HepG2 (cell line): ENCODE results near the gene NDUFS7. TPM values are rescaled to one million over a fixed set of nuclear protein-coding genes. Genes with fewer than 3 reads are reported as not detected.
A peak's percentile ranks its signal among the peaks of the same experiment; 100 is the strongest.

ENCODE experiments used
- HNRNPK ChIP-seq: fragments of 200-400 bp; formaldehyde crosslinking; IDR thresholded peaks from 2 replicates; pipeline ENCODE4 v1.6.1; 2018; ENCODE audit warnings: low read length, low read depth, moderate library complexity, mild to moderate bottlenecking; ENCODE audit not compliant: poor library complexity, severe bottlenecking
- MAFF ChIP-seq: IDR thresholded peaks from 2 replicates; pipeline ENCODE4 v1.6.1; 2011; ENCODE audit warnings: low read depth, low read length, improper control_type of control experiment
- RAD51 ChIP-seq: fragments of 450-650 bp; IDR thresholded peaks from 2 replicates; pipeline ENCODE4 v1.6.1; 2016; ENCODE audit warnings: borderline replicate concordance
- RORA ChIP-seq: sonication (generic); formaldehyde crosslinking; IDR thresholded peaks from 2 replicates; pipeline ENCODE4 v1.5.0; 2020; ENCODE audit warnings: mild to moderate bottlenecking, missing genetic modification reagents, moderate library complexity
- TRIM24 ChIP-seq: sonication (generic); formaldehyde crosslinking; IDR thresholded peaks from 2 replicates; pipeline ENCODE4 v1.8.0; 2022; ENCODE audit warnings: mild to moderate bottlenecking, missing genetic modification reagents
- ZBTB20 ChIP-seq: sonication (generic); formaldehyde crosslinking; IDR thresholded peaks from 2 replicates; pipeline ENCODE4 v1.8.1; 2023; ENCODE audit warnings: missing genetic modification reagents, low read depth, mild to moderate bottlenecking, borderline replicate concordance
- ZC3H13 ChIP-seq: sonication (generic); formaldehyde crosslinking; IDR thresholded peaks from 2 replicates; pipeline ENCODE4 v1.8.1; 2023; ENCODE audit warnings: mild to moderate bottlenecking, missing genetic modification reagents, moderate library complexity
- ZEB1 ChIP-seq: IDR thresholded peaks from 2 replicates; pipeline ENCODE4 v1.6.1; 2012; ENCODE audit warnings: mild to moderate bottlenecking, low read depth, inconsistent platforms; ENCODE audit not compliant: insufficient replicate concordance
- ZNF329 ChIP-seq: sonication (generic); formaldehyde crosslinking; IDR thresholded peaks from 2 replicates; pipeline ENCODE4 v1.9.0; 2021; ENCODE audit warnings: low read depth, mild to moderate bottlenecking, missing genetic modification reagents
- ZNF510 ChIP-seq: sonication (generic); formaldehyde crosslinking; IDR thresholded peaks from 2 replicates; pipeline ENCODE4 v1.4.0; 2020; ENCODE audit warnings: low read depth, mild to moderate bottlenecking, missing genetic modification reagents
- ZNF7 ChIP-seq: IDR thresholded peaks from 2 replicates; pipeline ENCODE4 v1.6.1; 2016; ENCODE audit warnings: missing biosample characterization, missing genetic modification reagents
- ZSCAN22 ChIP-seq: sonication (generic); formaldehyde crosslinking; IDR thresholded peaks from 2 replicates; pipeline ENCODE4 v1.4.0; 2020; ENCODE audit warnings: mild to moderate bottlenecking, missing genetic modification reagents
- polyA plus RNA-seq, 8 experiments: library from polyadenylated mRNA; depleted of rRNA in 3 of 8; stranded (reverse) in 7 of 8; unstranded in 1 of 8; fragments of >200 nt; fragmentation: Illumina TruSeq in 4 of 8; extraction: Trizol in 4 of 8; gene quantifications; 2 replicates each; pipeline versions ENCODE4 v1.2.1 to v1.2.3, GENCODE V29; 2011 to 2016; ENCODE audit warnings: low read depth in 4 of 8, missing spikeins in 1 of 8, mixed read lengths in 1 of 8; ENCODE audit not compliant: insufficient read depth in 1 of 8
- total RNA-seq, 5 experiments: library from RNA; depleted of rRNA; stranded (reverse); fragments of >200 nt; fragmentation: Illumina TruSeq; extraction: Trizol; gene quantifications; 2 replicates each; pipeline ENCODE4 v1.2.3, GENCODE V29; 2016; ENCODE audit warnings: low read depth in 1 of 5
- TF ChIP-seq, protein P1 (sequence below): fragments of 450-650 bp; IDR thresholded peaks from 2 replicates; pipeline ENCODE4 v1.6.1; 2016
- TF ChIP-seq, protein P2 (sequence below): sonication (generic); formaldehyde crosslinking; IDR thresholded peaks from 2 replicates; pipeline ENCODE4 v1.4.0; 2020; ENCODE audit warnings: missing genetic modification reagents
- TF ChIP-seq, protein P3 (sequence below): sonication (generic); formaldehyde crosslinking; IDR thresholded peaks from 2 replicates; pipeline ENCODE4 v1.8.1; 2023; ENCODE audit warnings: mild to moderate bottlenecking, inconsistent platforms, moderate library complexity, missing genetic modification reagents, borderline replicate concordance
- TF ChIP-seq, protein P4 (sequence below): sonication (generic); formaldehyde crosslinking; conservative IDR thresholded peaks from 2 replicates; pipeline ENCODE4 v1.4.0; 2020; ENCODE audit warnings: mild to moderate bottlenecking, missing genetic modification reagents, moderate library complexity

NDUFS7 gene
- total and polyA plus RNA-seq, 2 of the 13 experiments (the other 11 are each of a cell fraction or from before 2014, with no cell fraction given), result 34.3 to 66.9 TPM

DNA sequence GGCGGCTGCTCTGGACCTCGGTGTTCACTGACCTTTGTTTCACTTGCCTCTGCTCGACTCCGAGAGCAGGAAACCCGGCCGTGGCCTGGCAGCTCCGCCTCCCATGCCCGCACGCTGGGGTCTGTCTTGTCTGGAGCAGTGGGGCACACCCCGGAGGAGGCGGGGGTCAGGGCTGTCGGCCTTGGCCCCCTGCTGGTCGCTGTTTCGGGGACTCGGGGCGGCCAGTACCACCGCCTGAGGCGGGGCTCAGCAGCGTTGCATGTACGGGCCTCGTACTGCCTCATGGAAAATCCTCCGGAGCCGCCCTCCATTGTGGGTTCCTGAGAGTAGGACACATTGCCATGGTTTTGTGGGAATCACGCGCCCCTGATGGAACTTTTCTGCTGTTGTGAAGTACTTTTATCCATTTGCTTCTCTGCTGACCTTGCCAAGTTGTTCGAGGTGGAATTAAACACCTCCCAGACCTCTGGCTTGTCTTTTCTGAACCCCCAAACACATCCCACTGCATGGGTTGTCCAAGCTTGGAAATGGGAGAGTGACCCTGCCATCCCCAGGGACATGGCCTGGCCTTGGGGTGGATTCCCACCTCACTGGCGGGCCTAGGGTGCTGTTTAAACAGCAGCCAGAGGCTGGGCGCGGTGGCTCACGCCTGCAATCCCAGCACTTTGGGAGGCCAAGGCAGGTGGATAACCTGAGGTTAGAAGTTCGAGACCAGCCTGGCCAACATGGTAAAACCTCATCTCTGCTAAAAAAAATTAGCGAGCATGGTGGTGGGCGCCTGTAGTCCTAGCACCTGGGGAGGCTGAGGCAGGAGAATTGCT, 5.5 kb upstream of the NDUFS7 start (continued):
- TF ChIP-seq ZEB1 (no peak), ZNF329 (CRISPR knock-in tag) (no peak), HNRNPK (no peak), ZBTB20 (CRISPR knock-in tag) (no peak), RAD51 (no peak), RORA (no peak), ZC3H13 (CRISPR knock-in tag) (0 out of 2 replicates have a peak, but pooled peaks have one; percentile 15), ZNF7 (CRISPR knock-in tag) (no peak), MAFF (no peak), ZSCAN22 (CRISPR knock-in tag) (no peak), TRIM24 (CRISPR knock-in tag) (no peak), ZNF510 (CRISPR knock-in tag) (no peak)
- TF ChIP-seq, protein P1, sequence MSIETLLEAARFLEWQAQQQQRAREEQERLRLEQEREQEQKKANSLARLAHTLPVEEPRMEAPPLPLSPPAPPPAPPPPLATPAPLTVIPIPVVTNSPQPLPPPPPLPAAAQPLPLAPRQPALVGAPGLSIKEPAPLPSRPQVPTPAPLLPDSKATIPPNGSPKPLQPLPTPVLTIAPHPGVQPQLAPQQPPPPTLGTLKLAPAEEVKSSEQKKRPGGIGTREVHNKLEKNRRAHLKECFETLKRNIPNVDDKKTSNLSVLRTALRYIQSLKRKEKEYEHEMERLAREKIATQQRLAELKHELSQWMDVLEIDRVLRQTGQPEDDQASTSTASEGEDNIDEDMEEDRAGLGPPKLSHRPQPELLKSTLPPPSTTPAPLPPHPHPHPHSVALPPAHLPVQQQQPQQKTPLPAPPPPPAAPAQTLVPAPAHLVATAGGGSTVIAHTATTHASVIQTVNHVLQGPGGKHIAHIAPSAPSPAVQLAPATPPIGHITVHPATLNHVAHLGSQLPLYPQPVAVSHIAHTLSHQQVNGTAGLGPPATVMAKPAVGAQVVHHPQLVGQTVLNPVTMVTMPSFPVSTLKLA, result no peak
- TF ChIP-seq, protein P2, sequence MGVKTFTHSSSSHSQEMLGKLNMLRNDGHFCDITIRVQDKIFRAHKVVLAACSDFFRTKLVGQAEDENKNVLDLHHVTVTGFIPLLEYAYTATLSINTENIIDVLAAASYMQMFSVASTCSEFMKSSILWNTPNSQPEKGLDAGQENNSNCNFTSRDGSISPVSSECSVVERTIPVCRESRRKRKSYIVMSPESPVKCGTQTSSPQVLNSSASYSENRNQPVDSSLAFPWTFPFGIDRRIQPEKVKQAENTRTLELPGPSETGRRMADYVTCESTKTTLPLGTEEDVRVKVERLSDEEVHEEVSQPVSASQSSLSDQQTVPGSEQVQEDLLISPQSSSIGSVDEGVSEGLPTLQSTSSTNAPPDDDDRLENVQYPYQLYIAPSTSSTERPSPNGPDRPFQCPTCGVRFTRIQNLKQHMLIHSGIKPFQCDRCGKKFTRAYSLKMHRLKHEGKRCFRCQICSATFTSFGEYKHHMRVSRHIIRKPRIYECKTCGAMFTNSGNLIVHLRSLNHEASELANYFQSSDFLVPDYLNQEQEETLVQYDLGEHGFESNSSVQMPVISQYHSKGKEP, result no peak
- TF ChIP-seq, protein P3, sequence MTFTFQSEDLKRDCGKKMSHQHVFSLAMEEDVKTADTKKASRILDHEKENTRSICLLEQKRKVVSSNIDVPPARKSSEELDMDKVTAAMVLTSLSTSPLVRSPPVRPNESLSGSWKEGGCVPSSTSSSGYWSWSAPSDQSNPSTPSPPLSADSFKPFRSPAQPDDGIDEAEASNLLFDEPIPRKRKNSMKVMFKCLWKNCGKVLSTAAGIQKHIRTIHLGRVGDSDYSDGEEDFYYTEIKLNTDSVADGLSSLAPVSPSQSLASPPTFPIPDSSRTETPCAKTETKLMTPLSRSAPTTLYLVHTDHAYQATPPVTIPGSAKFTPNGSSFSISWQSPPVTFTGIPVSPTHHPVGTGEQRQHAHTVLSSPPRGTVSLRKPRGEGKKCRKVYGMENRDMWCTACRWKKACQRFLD (CRISPR knock-in tag), result no peak
- TF ChIP-seq, protein P4, sequence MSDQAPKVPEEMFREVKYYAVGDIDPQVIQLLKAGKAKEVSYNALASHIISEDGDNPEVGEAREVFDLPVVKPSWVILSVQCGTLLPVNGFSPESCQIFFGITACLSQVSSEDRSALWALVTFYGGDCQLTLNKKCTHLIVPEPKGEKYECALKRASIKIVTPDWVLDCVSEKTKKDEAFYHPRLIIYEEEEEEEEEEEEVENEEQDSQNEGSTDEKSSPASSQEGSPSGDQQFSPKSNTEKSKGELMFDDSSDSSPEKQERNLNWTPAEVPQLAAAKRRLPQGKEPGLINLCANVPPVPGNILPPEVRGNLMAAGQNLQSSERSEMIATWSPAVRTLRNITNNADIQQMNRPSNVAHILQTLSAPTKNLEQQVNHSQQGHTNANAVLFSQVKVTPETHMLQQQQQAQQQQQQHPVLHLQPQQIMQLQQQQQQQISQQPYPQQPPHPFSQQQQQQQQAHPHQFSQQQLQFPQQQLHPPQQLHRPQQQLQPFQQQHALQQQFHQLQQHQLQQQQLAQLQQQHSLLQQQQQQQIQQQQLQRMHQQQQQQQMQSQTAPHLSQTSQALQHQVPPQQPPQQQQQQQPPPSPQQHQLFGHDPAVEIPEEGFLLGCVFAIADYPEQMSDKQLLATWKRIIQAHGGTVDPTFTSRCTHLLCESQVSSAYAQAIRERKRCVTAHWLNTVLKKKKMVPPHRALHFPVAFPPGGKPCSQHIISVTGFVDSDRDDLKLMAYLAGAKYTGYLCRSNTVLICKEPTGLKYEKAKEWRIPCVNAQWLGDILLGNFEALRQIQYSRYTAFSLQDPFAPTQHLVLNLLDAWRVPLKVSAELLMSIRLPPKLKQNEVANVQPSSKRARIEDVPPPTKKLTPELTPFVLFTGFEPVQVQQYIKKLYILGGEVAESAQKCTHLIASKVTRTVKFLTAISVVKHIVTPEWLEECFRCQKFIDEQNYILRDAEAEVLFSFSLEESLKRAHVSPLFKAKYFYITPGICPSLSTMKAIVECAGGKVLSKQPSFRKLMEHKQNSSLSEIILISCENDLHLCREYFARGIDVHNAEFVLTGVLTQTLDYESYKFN, result 0 out of 2 replicates have a peak, but pooled peaks have one; percentile 17
